Skeletal muscle tissue (tissue), 4 donors: ENCODE results near the gene VPS13D. TPM values are rescaled to one million over a fixed set of nuclear protein-coding genes. Genes with fewer than 3 reads are reported as not detected.
A peak's percentile ranks its signal among the peaks of the same experiment; 100 is the strongest.

Source experiments
- H3K27ac ChIP-seq: one replicate; pipeline ENCODE4 v1.7.0; 2013; ENCODE audit warnings: mild to moderate bottlenecking, low read depth, low read length, inconsistent platforms
- H3K27me3 ChIP-seq, 3 donors: one replicate each; pipeline ENCODE4 v1.7.0; 2013; ENCODE audit warnings: low read length in 3 of 3; ENCODE audit not compliant: control insufficient read depth in 3 of 3, insufficient read depth in 3 of 3
- H3K36me3 ChIP-seq, 3 donors: one replicate each; pipeline ENCODE4 v1.7.0; 2013; ENCODE audit warnings: low read length in 3 of 3; ENCODE audit not compliant: control insufficient read depth in 3 of 3, insufficient read depth in 3 of 3
- H3K4me1 ChIP-seq, 3 donors: one replicate each; pipeline ENCODE4 v1.7.0; 2013; ENCODE audit warnings: low read length in 3 of 3, mild to moderate bottlenecking in 3 of 3; ENCODE audit not compliant: control insufficient read depth in 3 of 3, insufficient read depth in 3 of 3
- H3K4me3 ChIP-seq, 3 donors: one replicate each; pipeline ENCODE4 v1.7.0; 2013; ENCODE audit warnings: low read length in 3 of 3
- H3K9ac ChIP-seq, 3 donors: one replicate each; pipeline ENCODE4 v1.7.0; 2013; ENCODE audit warnings: low read length in 3 of 3, mild to moderate bottlenecking in 3 of 3, moderate library complexity in 2 of 3, low read depth in 1 of 3
- H3K9me3 ChIP-seq, 3 donors: one replicate each; pipeline ENCODE4 v1.7.0; 2013; ENCODE audit warnings: low read length in 3 of 3; ENCODE audit not compliant: control insufficient read depth in 3 of 3
- total RNA-seq: library from RNA; depleted of rRNA; stranded (reverse); fragments of >200 nt; gene quantifications from one replicate; pipeline ENCODE4 v1.2.3, GENCODE V29; 2014
- donor health status: Osteomylitis.

Gene VPS13D
- total RNA-seq, 1 donor from 2014 or later = 40.2 TPM

- Histone ChIP-seq H3K9me3 (no peaks in the 10 kb centered on the region), H3K9ac (no peak overlapping the region), H3K36me3 (peaks cover 22 to 35% (median 32%) of the 10 kb centered on the region in 3 donors), H3K4me3 (no peak overlapping the region), H3K27ac (peak overlapping the region; percentile 55), H3K4me1 (peaks cover 15 to 30% (median 25%) of the 10 kb centered on the region in 3 donors), H3K27me3 (no peaks in the 10 kb centered on the region)
Measured at GRCh38 chr1:12405325-12406210, 175.7 kb downstream of the VPS13D start.

- Histone ChIP-seq H3K36me3 (peaks cover 17 to 28% (median 26%) of the 10 kb centered on the region in 3 donors), H3K9me3 (no peaks in the 10 kb centered on the region), H3K27me3 (no peaks in the 10 kb centered on the region), H3K4me3 (no peak overlapping the region), H3K27ac (peak overlapping the region; percentile 55), H3K4me1 (peaks cover 15 to 30% (median 25%) of the 10 kb centered on the region in 3 donors), H3K9ac (no peak overlapping the region)
Measured at GRCh38 chr1:12406211-12407021, 176.6 kb downstream of the VPS13D start.

GRCh38 chr1:12407050-12407961, 177.5 kb downstream of the VPS13D start:
- Histone ChIP-seq H3K9ac (no peak overlapping the region), H3K4me1 (peaks cover 15 to 30% (median 25%) of the 10 kb centered on the region in 3 donors), H3K36me3 (peaks cover 19 to 32% (median 27%) of the 10 kb centered on the region in 3 donors), H3K9me3 (no peaks in the 10 kb centered on the region), H3K27me3 (no peaks in the 10 kb centered on the region), H3K27ac (peak overlapping the region; percentile 55), H3K4me3 (no peak overlapping the region)

GRCh38 chr1:12407962-12408454, 178.2 kb downstream of the VPS13D start:
- no peak overlapping the region for H3K9ac ChIP-seq
- no peak overlapping the region for H3K27ac ChIP-seq
- no peak overlapping the region for H3K4me3 ChIP-seq
- no peaks in the 10 kb centered on the region for H3K27me3 ChIP-seq
- H3K9me3 ChIP-seq = no peaks in the 10 kb centered on the region
- H3K4me1 ChIP-seq = peaks cover 15 to 30% (median 25%) of the 10 kb centered on the region in 3 donors
- peaks cover 16 to 26% (median 24%) of the 10 kb centered on the region in 3 donors for H3K36me3 ChIP-seq

GRCh38 chr1:12408662-12409061, 178.8 kb downstream of the VPS13D start:
- H3K9me3 ChIP-seq = no peaks in the 10 kb centered on the region
- H3K9ac ChIP-seq = peak overlapping the region in 1 of 3 donors; percentile 23
- peaks cover 15 to 30% (median 25%) of the 10 kb centered on the region in 3 donors for H3K4me1 ChIP-seq
- H3K27ac ChIP-seq = no peak overlapping the region
- peaks cover 12 to 24% (median 20%) of the 10 kb centered on the region in 3 donors for H3K36me3 ChIP-seq
- H3K4me3 ChIP-seq = no peak overlapping the region
- no peaks in the 10 kb centered on the region for H3K27me3 ChIP-seq

GRCh38 chr1:12409681-12410080, 179.9 kb downstream of the VPS13D start:
- H3K9me3 ChIP-seq = no peaks in the 10 kb centered on the region
- H3K36me3 ChIP-seq = peaks cover 10 to 17% (median 11%) of the 10 kb centered on the region in 3 donors
- peaks cover 15 to 30% (median 25%) of the 10 kb centered on the region in 3 donors for H3K4me1 ChIP-seq
- no peak overlapping the region for H3K27ac ChIP-seq
- no peak overlapping the region for H3K4me3 ChIP-seq
- H3K27me3 ChIP-seq = no peaks in the 10 kb centered on the region
- no peak overlapping the region for H3K9ac ChIP-seq

GRCh38 chr1:12410351-12410750, 180.5 kb downstream of the VPS13D start:
- H3K27ac ChIP-seq = no peak overlapping the region
- no peaks in the 10 kb centered on the region for H3K27me3 ChIP-seq
- H3K9me3 ChIP-seq = no peaks in the 10 kb centered on the region
- H3K9ac ChIP-seq = no peak overlapping the region
- no peak overlapping the region for H3K4me3 ChIP-seq
- peaks cover 5 to 17% (median 10%) of the 10 kb centered on the region in 3 donors for H3K36me3 ChIP-seq
- H3K4me1 ChIP-seq = peaks cover 15 to 28% (median 24%) of the 10 kb centered on the region in 3 donors

DNA sequence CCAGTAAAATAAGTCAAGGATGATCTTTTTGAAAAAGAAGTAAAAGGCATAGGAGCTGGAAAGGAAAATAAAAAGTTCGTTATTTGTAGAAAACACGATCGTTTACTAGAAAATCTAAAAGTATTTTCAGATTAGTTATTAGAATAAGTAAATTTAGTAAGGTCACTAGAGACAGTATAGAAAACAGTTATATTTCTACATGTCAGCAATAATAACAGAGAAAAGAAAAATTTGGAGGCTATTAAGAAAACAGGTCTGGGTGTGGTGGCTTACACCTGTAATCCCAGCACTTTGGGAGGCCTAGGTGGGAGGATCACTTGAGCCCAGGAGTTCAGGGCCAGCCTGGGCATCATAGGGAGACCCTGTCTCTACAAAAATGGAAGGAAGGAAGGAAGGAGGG, 181.3 kb downstream of the VPS13D start:
- H3K9ac ChIP-seq = no peak overlapping the region
- peaks cover 9 to 14% (median 12%) of the 10 kb centered on the region in 3 donors for H3K36me3 ChIP-seq
- H3K9me3 ChIP-seq = no peaks in the 10 kb centered on the region
- no peak overlapping the region for H3K27ac ChIP-seq
- no peak overlapping the region for H3K4me3 ChIP-seq
- H3K27me3 ChIP-seq = no peaks in the 10 kb centered on the region
- peaks cover 9 to 26% (median 21%) of the 10 kb centered on the region in 3 donors for H3K4me1 ChIP-seq

DNA sequence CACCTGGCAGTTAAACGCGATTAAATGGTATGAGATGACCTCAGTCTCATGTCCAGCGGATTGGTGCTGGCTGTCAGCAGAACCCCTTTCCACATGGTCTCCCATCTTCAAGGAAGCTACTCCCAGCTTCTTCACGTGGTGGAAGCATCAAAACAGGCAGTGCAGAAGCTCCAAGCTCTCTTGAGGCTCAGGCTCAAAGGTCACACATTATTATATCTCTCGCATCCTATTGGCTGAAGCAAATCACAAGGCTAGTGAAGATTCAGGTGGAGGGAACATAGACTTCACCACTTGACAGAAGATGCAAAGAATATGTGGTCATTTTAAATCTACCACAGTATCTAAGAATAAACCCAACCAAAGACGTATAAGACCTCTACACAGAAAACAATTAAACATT, 181.9 kb downstream of the VPS13D start:
- H3K27ac ChIP-seq = no peak overlapping the region
- peaks cover 9 to 16% (median 15%) of the 10 kb centered on the region in 3 donors for H3K36me3 ChIP-seq
- H3K9ac ChIP-seq = no peak overlapping the region
- H3K4me1 ChIP-seq = peaks cover 6 to 19% (median 15%) of the 10 kb centered on the region in 3 donors
- H3K4me3 ChIP-seq = no peak overlapping the region
- H3K27me3 ChIP-seq = no peaks in the 10 kb centered on the region
- H3K9me3 ChIP-seq = no peaks in the 10 kb centered on the region
